Natural killer cell (primary cell): Measurements from ENCODE around the gene CLCN2. TPM values are rescaled to one million over a fixed set of nuclear protein-coding genes. Genes with fewer than 3 reads are reported as not detected.

Source experiments
- ATAC-seq, 3 donors: fragments of 150-1000 bp in 2 of 3; fragments of 200-7000 bp in 1 of 3; cut with Tn5 transposase; 1 replicate in 1 of 3; 2 replicates in 2 of 3; pipeline ENCODE4 v1.10.0; 2021; ENCODE audit warnings: mild to moderate bottlenecking in 2 of 3, moderate library complexity in 2 of 3
- DNase-seq, 2 donors: peaks; one replicate each; pipeline versions ENCODE4 v3.0.0 to v3.0.0-alpha.2; 2013 to 2021; ENCODE audit warnings: mixed read lengths in 1 of 2
- H3K27ac ChIP-seq: one replicate; pipeline ENCODE4 v1.5.1; 2013; ENCODE audit warnings: mild to moderate bottlenecking, low read length
- H3K27me3 ChIP-seq: one replicate; pipeline ENCODE4 v1.6.1; 2013; ENCODE audit warnings: low read length; ENCODE audit not compliant: control insufficient read depth, insufficient read depth
- H3K36me3 ChIP-seq: one replicate; pipeline ENCODE4 v1.6.1; 2013; ENCODE audit warnings: low read length; ENCODE audit not compliant: control insufficient read depth, insufficient read depth
- H3K4me1 ChIP-seq: one replicate; pipeline ENCODE4 v1.6.1; 2013; ENCODE audit warnings: low read length; ENCODE audit not compliant: control insufficient read depth, insufficient read depth
- H3K4me3 ChIP-seq: one replicate; pipeline ENCODE4 v1.5.1; 2013; ENCODE audit warnings: low read length
- H3K9me3 ChIP-seq: one replicate; pipeline ENCODE4 v1.6.1; 2013; ENCODE audit warnings: low read length; ENCODE audit not compliant: control insufficient read depth, insufficient read depth
- H3K27ac Mint-ChIP-seq, 2 donors: one replicate each; pipeline ENCODE4 v1.8.0; 2022; ENCODE audit warnings: mild to moderate bottlenecking in 2 of 2, mixed read lengths in 2 of 2, moderate library complexity in 1 of 2
- H3K27me3 Mint-ChIP-seq, 2 donors: one replicate each; pipeline ENCODE4 v1.8.0; 2022; ENCODE audit warnings: low read depth in 2 of 2, mixed read lengths in 2 of 2
- H3K36me3 Mint-ChIP-seq: one replicate; pipeline ENCODE4 v1.8.0; 2022; ENCODE audit warnings: mixed read lengths
- H3K4me1 Mint-ChIP-seq, 2 donors: one replicate each; pipeline ENCODE4 v1.8.0; 2022; ENCODE audit warnings: mixed read lengths in 2 of 2
- H3K4me3 Mint-ChIP-seq: one replicate; pipeline ENCODE4 v1.8.0; 2022; ENCODE audit warnings: mild to moderate bottlenecking, moderate library complexity, mixed read lengths
- H3K9me3 Mint-ChIP-seq, 2 donors: one replicate each; pipeline ENCODE4 v1.8.0; 2022; ENCODE audit warnings: mixed read lengths in 2 of 2
- WGBS: methylation state at CpG from one replicate; pipeline ENCODE4 v1.1.7; 2013; ENCODE audit warnings: missing lambda C conversion rate; ENCODE audit not compliant: insufficient coverage; 5-methylcytosine and 5-hydroxymethylcytosine counted together
- intact Hi-C: fragments of 100-400 bp; cut with micrococcal nuclease; formaldehyde crosslinking; loops from one replicate; pipeline ENCODE4 v1.14.2; 2022
- total RNA-seq, 4 donors: library from RNA; stranded (reverse); fragments of 120-200 nt in 1 of 4; gene quantifications; one replicate each; pipeline versions ENCODE4 v1.2.3 to v1.2.4, GENCODE V29; 2013 to 2022
- TF ChIP-seq, protein P1 (sequence below): fragments of 200-600 bp; IDR thresholded peaks from one replicate; pipeline ENCODE4 v1.8.0; 2022; ENCODE audit warnings: antibody characterized with exemption

The CLCN2 gene
- total RNA-seq, 3 donors from 2014 or later (not counting 1 experiment from before 2014, with no cell fraction given) = 7.8 to 8.2 (median 8.1) TPM

DNA sequence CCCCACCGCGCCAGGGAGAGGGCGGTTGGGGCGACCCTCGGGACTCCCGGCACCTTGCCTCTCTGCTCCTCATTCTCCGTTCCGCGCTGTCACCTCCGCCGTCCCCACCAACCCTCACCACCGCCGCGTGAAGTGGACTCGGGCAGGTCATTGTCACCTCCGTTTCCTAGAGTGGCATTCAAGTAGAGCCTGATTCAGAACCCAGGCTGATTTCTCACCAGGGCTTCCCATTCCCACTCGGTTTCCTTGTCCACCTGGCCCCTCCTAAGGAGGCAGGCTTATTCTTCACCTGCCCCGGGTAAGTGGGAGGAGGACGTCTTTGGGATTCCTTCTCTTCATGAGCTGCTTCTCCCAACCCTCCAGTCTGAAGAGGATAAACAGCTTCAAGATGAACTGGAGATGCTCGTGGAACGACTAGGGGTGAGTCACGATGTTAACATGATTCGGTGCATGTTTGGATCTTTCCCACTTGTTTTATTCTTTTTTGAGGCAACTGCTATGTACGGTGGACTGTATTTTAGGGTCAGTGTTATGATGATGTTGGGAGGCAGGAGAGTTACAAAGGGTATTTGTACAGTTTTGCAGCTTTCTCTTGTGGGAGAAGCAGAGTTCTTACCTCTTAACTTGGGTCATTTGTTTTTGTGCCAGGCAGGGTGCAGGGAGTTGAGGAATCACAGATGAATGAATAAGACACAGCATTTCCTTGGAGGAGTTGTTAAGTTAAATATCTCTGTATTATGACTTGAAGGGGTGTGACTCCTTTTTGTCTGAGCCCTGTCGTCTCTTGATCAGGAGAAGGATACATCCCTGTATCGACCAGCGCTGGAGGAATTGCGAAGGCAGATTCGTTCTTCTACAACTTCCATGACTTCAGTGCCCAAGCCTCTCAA lies 61.7 kb downstream of the CLCN2 start:
- no peaks in the 10 kb centered on the region for H3K9me3 ChIP-seq
- Mint-ChIP-seq H3K4me1 (peaks cover 9 to 22% of the 10 kb centered on the region in 2 donors), H3K4me3 (peak overlapping the region; percentile 88), H3K27me3 (no peaks in the 10 kb centered on the region), H3K36me3 (no peaks in the 10 kb centered on the region), H3K9me3 (no peaks in the 10 kb centered on the region), H3K27ac (peak overlapping the region; percentile 85 to 90)
- peak overlapping the region; percentile 72 for H3K4me3 ChIP-seq
- H3K4me1 ChIP-seq = peaks cover 18% of the 10 kb centered on the region
- 21% methylated on average over 29 of the region's 29 CpGs for WGBS
- DNase-seq (no peak), ATAC-seq (no peak)
- TF ChIP-seq, protein P1, sequence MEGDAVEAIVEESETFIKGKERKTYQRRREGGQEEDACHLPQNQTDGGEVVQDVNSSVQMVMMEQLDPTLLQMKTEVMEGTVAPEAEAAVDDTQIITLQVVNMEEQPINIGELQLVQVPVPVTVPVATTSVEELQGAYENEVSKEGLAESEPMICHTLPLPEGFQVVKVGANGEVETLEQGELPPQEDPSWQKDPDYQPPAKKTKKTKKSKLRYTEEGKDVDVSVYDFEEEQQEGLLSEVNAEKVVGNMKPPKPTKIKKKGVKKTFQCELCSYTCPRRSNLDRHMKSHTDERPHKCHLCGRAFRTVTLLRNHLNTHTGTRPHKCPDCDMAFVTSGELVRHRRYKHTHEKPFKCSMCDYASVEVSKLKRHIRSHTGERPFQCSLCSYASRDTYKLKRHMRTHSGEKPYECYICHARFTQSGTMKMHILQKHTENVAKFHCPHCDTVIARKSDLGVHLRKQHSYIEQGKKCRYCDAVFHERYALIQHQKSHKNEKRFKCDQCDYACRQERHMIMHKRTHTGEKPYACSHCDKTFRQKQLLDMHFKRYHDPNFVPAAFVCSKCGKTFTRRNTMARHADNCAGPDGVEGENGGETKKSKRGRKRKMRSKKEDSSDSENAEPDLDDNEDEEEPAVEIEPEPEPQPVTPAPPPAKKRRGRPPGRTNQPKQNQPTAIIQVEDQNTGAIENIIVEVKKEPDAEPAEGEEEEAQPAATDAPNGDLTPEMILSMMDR = no peak
- no peaks in the 10 kb centered on the region for H3K27me3 ChIP-seq
- peak overlapping the region; percentile 56 for H3K27ac ChIP-seq
- H3K36me3 ChIP-seq = peaks cover 41% of the 10 kb centered on the region
- intact Hi-C loops = loop anchor here (1.0 to 2.0 kb wide), 5 partner anchors 16 to 125 kb away; partner anchors contain the start of genes ABCF3 and AP2M1

DNA sequence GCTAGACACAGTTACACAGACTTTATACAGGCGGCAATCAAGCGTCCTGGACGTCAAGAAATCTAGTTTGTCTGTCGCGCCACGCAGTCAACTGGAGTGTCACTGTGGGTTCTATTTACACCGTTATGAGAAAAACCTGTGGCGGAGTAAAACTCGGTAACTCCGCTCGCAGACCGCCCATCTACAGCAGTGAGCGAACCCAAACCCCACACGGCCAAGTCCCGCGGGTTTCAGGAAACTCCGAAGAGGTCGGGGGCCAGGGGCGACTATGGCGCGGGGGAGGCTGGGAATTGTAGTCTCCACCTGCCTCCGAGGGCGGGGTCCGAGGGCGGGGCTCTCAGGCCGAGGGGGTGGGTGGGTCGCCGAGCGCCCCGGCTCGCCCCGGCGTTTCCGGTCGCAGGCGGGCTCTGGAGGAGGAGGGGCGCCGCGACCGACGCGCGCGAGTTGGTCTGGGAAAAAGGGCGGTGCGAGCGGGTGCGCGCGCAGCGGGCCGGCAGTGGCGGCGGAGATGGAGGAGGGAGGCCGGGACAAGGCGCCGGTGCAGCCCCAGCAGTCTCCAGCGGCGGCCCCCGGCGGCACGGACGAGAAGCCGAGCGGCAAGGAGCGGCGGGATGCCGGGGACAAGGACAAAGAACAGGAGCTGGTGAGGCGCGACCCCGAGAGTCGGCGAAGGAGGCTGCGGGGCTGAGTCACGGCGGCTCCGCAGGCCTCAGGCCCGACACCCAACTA lies 62.5 kb downstream of the CLCN2 start, which contains the start of gene PSMD2:
Gene PSMD2, plus strand, starts transcription at position 483 of the 729 bp plus-strand sequence. Its CDS starts 26 bp downstream, at position 509.
- peak within 1 kb of the TSS; percentile 88 for H3K4me3 Mint-ChIP-seq
- H3K27me3 ChIP-seq = no peaks in the 10 kb centered on the region
- DNase-seq = peak; percentile 93 to 98
- H3K9me3 ChIP-seq = no peaks in the 10 kb centered on the region
- peak within 1 kb of the TSS; percentile 72 for H3K4me3 ChIP-seq
- H3K27ac ChIP-seq = peak within 1 kb of the TSS; percentile 80
- intact Hi-C loops = loop anchor here (1.0 to 2.0 kb wide), 5 partner anchors 16 to 125 kb away; partner anchors contain the start of genes ABCF3 and AP2M1
- H3K27me3 Mint-ChIP-seq = no peaks in the 10 kb centered on the region
- H3K36me3 ChIP-seq = peaks cover 33% of the 10 kb centered on the region
- H3K36me3 Mint-ChIP-seq = no peaks in the 10 kb centered on the region
- WGBS = under 1% methylated on average over 78 of the region's 78 CpGs
- no peaks in the 10 kb centered on the region for H3K9me3 Mint-ChIP-seq
- peak within 1 kb of the TSS; percentile 85 to 90 for H3K27ac Mint-ChIP-seq
- peaks cover 9 to 22% of the 10 kb centered on the region in 2 donors for H3K4me1 Mint-ChIP-seq
- H3K4me1 ChIP-seq = peaks cover 18% of the 10 kb centered on the region
- peak; percentile 92 to 99 (median 96) for ATAC-seq
- TF ChIP-seq, protein P1 = no peak

DNA sequence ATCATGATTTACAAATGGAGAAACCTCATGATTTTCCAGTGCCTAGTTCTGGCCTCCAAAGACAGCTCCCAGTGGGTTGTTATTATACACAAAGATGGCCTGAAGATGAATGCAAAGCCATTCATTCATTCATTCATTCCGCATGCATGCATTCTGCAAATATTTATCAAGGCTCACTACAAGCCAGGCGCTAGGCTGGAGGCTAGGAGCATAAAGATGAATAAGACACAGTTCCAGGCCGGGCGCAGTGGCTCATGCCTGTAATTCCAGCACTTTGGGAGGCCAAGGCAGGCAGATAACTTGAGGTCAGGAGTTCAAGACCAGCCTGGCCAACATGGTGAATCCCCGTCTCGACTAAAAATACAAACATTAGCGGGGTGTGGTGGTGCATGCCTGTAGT lies 64.8 kb downstream of the CLCN2 start:
- Mint-ChIP-seq H3K9me3 (no peaks in the 10 kb centered on the region), H3K36me3 (no peaks in the 10 kb centered on the region), H3K27me3 (no peaks in the 10 kb centered on the region), H3K4me1 (peaks cover 9 to 22% of the 10 kb centered on the region in 2 donors), H3K4me3 (peak overlapping the region; percentile 62), H3K27ac (no peak overlapping the region)
- Histone ChIP-seq H3K4me3 (no peak overlapping the region), H3K36me3 (peaks cover 10% of the 10 kb centered on the region), H3K9me3 (no peaks in the 10 kb centered on the region), H3K27ac (no peak overlapping the region), H3K4me1 (peaks cover 18% of the 10 kb centered on the region), H3K27me3 (no peaks in the 10 kb centered on the region)
- intact Hi-C loops = no loop called here
- ATAC-seq (no peak), DNase-seq (no peak)
- 88% methylated on average over 7 of the region's 7 CpGs for WGBS
- TF ChIP-seq, protein P1 = no peak

Other genes with a start within 250 kb of the CLCN2 start
- gene EIF2B5, start 226.2 kb downstream of the CLCN2 start, total RNA-seq = 10 to 100 TPM; 44.5 to 59.4 (median 54.8) TPM
- gene DVL3, start 206.2 kb downstream of the CLCN2 start, total RNA-seq = 10 to 100 TPM; 59.1 to 77.5 (median 59.7) TPM
- gene AP2M1, start 186.8 kb downstream of the CLCN2 start, total RNA-seq = 100 to 1,000 TPM; 157 to 188 (median 168) TPM
- gene ABCF3, start 175.4 kb downstream of the CLCN2 start, total RNA-seq = 100 to 1,000 TPM; 128 to 168 (median 157) TPM
- under 1 TPM in 2 of 3 donors, not detected in 1; 0.14 to 0.23 TPM for gene VWA5B2, start 132.0 kb downstream of the CLCN2 start, total RNA-seq
- 10 to 100 TPM; 18.4 to 21.8 (median 20.4) TPM for gene ALG3, start 112.6 kb downstream of the CLCN2 start, total RNA-seq
- under 1 TPM; 0.73 to 0.80 (median 0.79) TPM for gene EEF1AKMT4, start 111.9 kb downstream of the CLCN2 start, total RNA-seq
- gene CAMK2N2, start 100.1 kb downstream of the CLCN2 start, total RNA-seq = under 1 TPM in 2 of 3 donors, not detected in 1; 0.71 to 0.82 TPM
- gene ECE2, start 85.6 kb downstream of the CLCN2 start, total RNA-seq = not detected
- 100 to 1,000 TPM; 218 to 237 (median 231) TPM for gene PSMD2, start 62.4 kb downstream of the CLCN2 start, total RNA-seq
- 100 to 1,000 TPM; 220 to 235 (median 227) TPM for gene EIF4G1, start 47.0 kb downstream of the CLCN2 start, total RNA-seq
- gene FAM131A, start 24.0 kb downstream of the CLCN2 start, total RNA-seq = 1 to 10 TPM; 6.9 to 8.8 (median 8.5) TPM
- gene POLR2H, start 105 bp upstream of the CLCN2 start, total RNA-seq = 10 to 100 TPM; 33.0 to 49.8 (median 41.1) TPM
- not detected for gene THPO, start 16.6 kb upstream of the CLCN2 start, total RNA-seq
- under 1 TPM in 1 of 3 donors, not detected in 2; 0.78 TPM for gene CHRD, start 18.4 kb upstream of the CLCN2 start, total RNA-seq
- not detected for gene EPHB3, start 200.2 kb upstream of the CLCN2 start, total RNA-seq